ENCODE measurements around the gene LILRA6.
"Not testable (repeated sequence)": the region's sequence is repeated elsewhere in the genome, so short reads cannot be mapped to it uniquely, and the experiment has no call there.

DNA sequence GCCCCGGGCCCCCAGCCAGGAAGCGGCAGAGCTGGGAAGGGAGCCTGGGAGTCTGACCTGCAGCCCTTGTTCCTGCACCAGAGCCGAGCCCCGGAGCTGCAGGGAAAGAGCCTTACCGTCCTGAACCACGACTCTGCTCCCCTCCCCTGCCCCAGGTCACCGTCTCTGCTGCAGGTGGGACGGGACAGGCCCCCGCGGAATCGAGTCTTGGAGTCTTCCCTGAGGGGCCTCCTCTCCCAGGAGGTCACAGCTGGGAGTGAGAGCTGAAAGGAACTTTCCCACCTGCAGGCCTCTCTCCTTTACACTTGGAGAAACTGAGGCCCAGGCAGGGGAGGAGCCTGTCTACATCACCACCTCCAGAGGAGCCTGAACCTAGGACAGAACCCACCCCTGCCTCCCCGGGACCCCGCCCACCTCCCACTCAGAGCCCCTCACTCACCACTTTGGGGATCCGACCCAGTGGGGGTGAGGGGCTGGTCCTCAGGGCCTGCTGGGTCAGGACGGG is 34.6 kb upstream of the LILRA6 start:
- TF ChIP-seq, protein P1, sequence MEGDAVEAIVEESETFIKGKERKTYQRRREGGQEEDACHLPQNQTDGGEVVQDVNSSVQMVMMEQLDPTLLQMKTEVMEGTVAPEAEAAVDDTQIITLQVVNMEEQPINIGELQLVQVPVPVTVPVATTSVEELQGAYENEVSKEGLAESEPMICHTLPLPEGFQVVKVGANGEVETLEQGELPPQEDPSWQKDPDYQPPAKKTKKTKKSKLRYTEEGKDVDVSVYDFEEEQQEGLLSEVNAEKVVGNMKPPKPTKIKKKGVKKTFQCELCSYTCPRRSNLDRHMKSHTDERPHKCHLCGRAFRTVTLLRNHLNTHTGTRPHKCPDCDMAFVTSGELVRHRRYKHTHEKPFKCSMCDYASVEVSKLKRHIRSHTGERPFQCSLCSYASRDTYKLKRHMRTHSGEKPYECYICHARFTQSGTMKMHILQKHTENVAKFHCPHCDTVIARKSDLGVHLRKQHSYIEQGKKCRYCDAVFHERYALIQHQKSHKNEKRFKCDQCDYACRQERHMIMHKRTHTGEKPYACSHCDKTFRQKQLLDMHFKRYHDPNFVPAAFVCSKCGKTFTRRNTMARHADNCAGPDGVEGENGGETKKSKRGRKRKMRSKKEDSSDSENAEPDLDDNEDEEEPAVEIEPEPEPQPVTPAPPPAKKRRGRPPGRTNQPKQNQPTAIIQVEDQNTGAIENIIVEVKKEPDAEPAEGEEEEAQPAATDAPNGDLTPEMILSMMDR (IDR thresholded peaks at IDR 0.05; ENCODE audit: low read depth, low read length) = not testable (repeated sequence)
- TF ChIP-seq EZH2phosphoT487 (IDR thresholded peaks at IDR 0.05; ENCODE audit: low read depth) = not testable (repeated sequence)

Data from OCI-LY3 (cell line).